Measurements from ENCODE around the gene KRT17. TPM values are rescaled to one million over a fixed set of nuclear protein-coding genes. Genes with fewer than 3 reads are reported as not detected.
"Not testable (repeated sequence)": the region's sequence is repeated elsewhere in the genome, so short reads cannot be mapped to it uniquely, and the experiment has no call there.

The KRT17 gene
- total RNA-seq, 1 experiment from 2014 or later = 1.9 TPM

DNA sequence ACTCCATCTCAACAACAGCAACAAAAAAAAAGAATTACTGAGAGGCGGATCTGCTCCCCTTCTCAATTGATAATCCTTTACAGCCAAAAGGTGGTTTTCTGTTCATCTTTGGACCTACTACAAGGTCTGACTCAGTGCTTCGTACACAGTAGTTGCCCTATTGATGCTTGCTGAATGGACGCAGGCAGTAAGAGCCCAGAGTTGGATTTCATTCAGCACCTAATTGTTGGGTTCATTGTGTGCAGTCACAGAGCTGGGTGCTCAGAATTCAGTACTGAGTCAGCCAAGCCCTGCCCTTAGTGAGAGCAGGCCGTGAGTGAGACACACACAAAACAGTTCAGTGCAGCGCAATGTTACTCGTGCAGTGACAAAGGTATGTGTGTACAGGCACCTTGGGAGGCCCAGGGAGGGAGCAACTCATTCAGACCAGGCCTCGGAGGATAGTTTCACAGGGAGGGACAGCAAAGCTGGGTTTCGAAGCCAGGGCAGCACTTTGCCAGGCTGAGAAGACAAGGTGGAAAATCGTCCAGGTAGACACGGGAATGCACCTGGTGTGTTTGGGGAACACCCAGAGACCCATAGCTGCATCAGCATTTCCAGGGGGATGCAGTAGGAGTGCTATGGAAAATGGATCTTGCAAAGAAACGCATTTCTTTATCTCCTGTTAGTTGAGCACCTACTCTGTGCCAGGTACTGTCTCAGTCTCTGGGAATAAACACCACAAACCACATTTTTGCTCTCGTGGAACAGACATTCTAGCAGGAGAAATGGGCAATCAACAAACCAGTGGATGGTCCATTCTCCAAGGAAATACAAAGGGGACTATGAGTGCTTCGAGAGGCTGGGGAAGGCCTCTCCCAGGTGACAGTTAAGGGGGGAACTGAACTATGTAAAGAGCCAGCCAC lies 18.1 kb upstream of the KRT17 start:
- intact Hi-C loops (cut with micrococcal nuclease; ENCODE audit: unreplicated experiment) (no loop called here), in situ Hi-C loops (cut with HindIII; ENCODE audit: low pct_unique_long_range_greater_than_20kb, low sequenced_read_pairs) (loop anchor here (25.0 kb wide), 1 partner anchor 105 kb away; the partner anchor contains the start of gene KRT19)
- CTCF ChIA-PET = interaction anchor here (0.7 kb wide), 1 partner anchor 94 kb away, joined by 5 read pairs; no protein-coding TSS in a partner anchor
- Histone ChIP-seq H3K27me3 (ENCODE audit: control insufficient read depth, insufficient read depth, low read length) (no peaks in the 10 kb centered on the region), H3K36me3 (ENCODE audit: control insufficient read depth, insufficient read depth, low read length) (no peaks in the 10 kb centered on the region), H3K4me1 (ENCODE audit: control insufficient read depth, insufficient read depth, low read length) (peaks cover 8% of the 10 kb centered on the region), H3K4me3 (ENCODE audit: low read depth in 2 of 2, low read length in 2 of 2) (no peak overlapping the region), H3K27ac (ENCODE audit: low read length) (no peak overlapping the region), H3K9me3 (ENCODE audit: control insufficient read depth, insufficient read depth, low read depth, low read length) (no peaks in the 10 kb centered on the region)
- TF ChIP-seq REST (IDR thresholded peaks at IDR 0.05; ENCODE audit: insufficient read depth in 1 of 2, low read depth in 2 of 2, low read length in 1 of 2) (no peak), POLR2AphosphoS5 (IDR thresholded peaks at IDR 0.05; ENCODE audit: low read depth, low read length) (no peak), TCF7L2 (IDR thresholded peaks at IDR 0.05; ENCODE audit: low read depth, low read length) (no peak), SIN3A (IDR thresholded peaks at IDR 0.05; ENCODE audit: borderline replicate concordance, insufficient read depth, low read depth, low read length) (no peak)
- TF ChIP-seq, protein P1, sequence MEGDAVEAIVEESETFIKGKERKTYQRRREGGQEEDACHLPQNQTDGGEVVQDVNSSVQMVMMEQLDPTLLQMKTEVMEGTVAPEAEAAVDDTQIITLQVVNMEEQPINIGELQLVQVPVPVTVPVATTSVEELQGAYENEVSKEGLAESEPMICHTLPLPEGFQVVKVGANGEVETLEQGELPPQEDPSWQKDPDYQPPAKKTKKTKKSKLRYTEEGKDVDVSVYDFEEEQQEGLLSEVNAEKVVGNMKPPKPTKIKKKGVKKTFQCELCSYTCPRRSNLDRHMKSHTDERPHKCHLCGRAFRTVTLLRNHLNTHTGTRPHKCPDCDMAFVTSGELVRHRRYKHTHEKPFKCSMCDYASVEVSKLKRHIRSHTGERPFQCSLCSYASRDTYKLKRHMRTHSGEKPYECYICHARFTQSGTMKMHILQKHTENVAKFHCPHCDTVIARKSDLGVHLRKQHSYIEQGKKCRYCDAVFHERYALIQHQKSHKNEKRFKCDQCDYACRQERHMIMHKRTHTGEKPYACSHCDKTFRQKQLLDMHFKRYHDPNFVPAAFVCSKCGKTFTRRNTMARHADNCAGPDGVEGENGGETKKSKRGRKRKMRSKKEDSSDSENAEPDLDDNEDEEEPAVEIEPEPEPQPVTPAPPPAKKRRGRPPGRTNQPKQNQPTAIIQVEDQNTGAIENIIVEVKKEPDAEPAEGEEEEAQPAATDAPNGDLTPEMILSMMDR (IDR thresholded peaks at IDR 0.05) = no peak
- no TSS peak for BruUV-seq (replicated peaks)
- DNase-seq (ENCODE audit: low read depth, low spot score) (no peak), ATAC-seq (no peak)
- POLR2A ChIA-PET = interaction anchor here (0.8 kb wide), 1 partner anchor 46 kb away, joined by 3 read pairs; the partner anchor contains the start of gene EIF1

DNA sequence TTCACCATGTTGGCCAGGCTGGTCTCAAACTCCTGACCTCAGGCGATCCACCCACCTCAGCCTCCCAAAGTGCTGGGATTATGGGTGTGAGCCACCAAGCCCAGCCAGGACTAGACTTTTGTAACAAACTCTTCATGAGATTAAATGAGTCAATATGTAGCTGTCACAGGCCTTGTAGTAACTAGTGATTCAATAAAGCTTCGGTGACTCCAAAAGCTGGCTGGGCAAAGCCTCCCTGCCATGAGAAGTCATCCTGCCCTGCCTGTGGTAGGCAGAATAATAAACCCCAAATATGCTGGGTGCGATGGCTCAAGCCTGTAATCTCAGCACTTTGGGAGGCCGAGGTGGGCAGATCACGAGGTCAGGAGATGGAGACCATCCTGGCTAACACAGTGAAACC lies 16.2 kb upstream of the KRT17 start:
- BruUV-seq (replicated peaks); H3K4me3 ChIP-seq (ENCODE audit: low read depth in 2 of 2, low read length in 2 of 2); H3K27me3 ChIP-seq (ENCODE audit: control insufficient read depth, insufficient read depth, low read length); DNase-seq (ENCODE audit: low read depth, low spot score); ATAC-seq; H3K27ac ChIP-seq (ENCODE audit: low read length); H3K36me3 ChIP-seq (ENCODE audit: control insufficient read depth, insufficient read depth, low read length); H3K4me1 ChIP-seq (ENCODE audit: control insufficient read depth, insufficient read depth, low read length); intact Hi-C loops (cut with micrococcal nuclease; ENCODE audit: unreplicated experiment); H3K9me3 ChIP-seq (ENCODE audit: control insufficient read depth, insufficient read depth, low read depth, low read length): not testable (repeated sequence)
- ChIA-PET POLR2A (interaction anchor here (1.1 kb wide), 1 partner anchor 49 kb away, joined by 3 read pairs; the partner anchor contains the start of gene EIF1), CTCF (interaction anchor here (0.6 to 1.5 kb wide), 2 partner anchors 22 to 38 kb away, joined by 3 to 4 read pairs; no protein-coding TSS in a partner anchor)
- in situ Hi-C loops (cut with HindIII; ENCODE audit: low pct_unique_long_range_greater_than_20kb, low sequenced_read_pairs) = loop anchor here (25.0 kb wide), 1 partner anchor 103 kb away; the partner anchor contains the start of gene KRT19

Measured in Panc1 (cell line).